NT2/D1 (cell line): ENCODE data around the gene WNT6.

ENCODE experiments used
- SUZ12 ChIP-seq: IDR thresholded peaks from 2 replicates; pipeline ENCODE4 v1.6.1; 2011; ENCODE audit not compliant: insufficient read length, insufficient read depth; ENCODE audit errors: extremely low read depth
- YY1 ChIP-seq: IDR thresholded peaks from 2 replicates; pipeline ENCODE4 v1.6.1; 2011; ENCODE audit not compliant: insufficient read length, insufficient read depth
- ZNF274 ChIP-seq: IDR thresholded peaks from 2 replicates; pipeline ENCODE4 v1.6.1; 2011; ENCODE audit warnings: mild to moderate bottlenecking, low read depth, low read length

DNA sequence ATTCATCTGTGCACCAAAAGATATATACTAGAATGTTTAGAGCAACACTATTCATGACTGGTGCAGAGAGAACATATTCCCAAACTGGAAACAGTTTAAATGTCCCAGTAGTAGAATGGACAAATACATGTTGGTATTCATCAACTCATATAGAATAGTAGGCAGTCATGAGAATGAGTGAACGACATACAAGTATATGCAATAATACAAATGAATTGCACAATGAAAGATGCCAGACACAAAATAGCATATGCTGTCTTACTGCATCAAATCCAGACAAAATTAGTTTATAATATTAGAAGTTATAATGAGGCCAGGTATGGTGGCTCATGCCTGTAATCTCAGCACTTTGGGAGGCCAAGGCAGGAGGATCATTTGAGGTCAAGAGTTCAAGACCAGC is 19.7 kb upstream of the WNT6 start:
- TF ChIP-seq SUZ12 (no peak), ZNF274 (no peak), YY1 (no peak)
